ENCODE measurements around the gene ULK4. TPM values are rescaled to one million over a fixed set of nuclear protein-coding genes. Genes with fewer than 3 reads are reported as not detected.

ULK4 gene
- polyA plus RNA-seq, 1 of the 3 experiments (the other 2 are of a cell fraction) = 6.2 TPM

- TF ChIP-seq CTCF (IDR thresholded peaks at IDR 0.05) = no peak
- no peak for TF ChIP-seq ZBTB33 (IDR thresholded peaks at IDR 0.05; ENCODE audit: borderline replicate concordance, low read depth)
Observed at GRCh38 chr3:41708176-41708575, 253.7 kb downstream of the ULK4 start (continued).

- Histone ChIP-seq H3K4me2 (no peak overlapping the region), H3K4me1 (ENCODE audit: control insufficient read depth in 1 of 2, insufficient read depth in 2 of 2, low read depth in 1 of 2, low read length in 1 of 2) (0 out of 4 replicates have a peak, but pooled peaks cover 0 to 7% of the 10 kb centered on the region in 2 experiments), H3K9me2 (no peaks in the 10 kb centered on the region), H3K27me3 (ENCODE audit: insufficient read depth) (no peaks in the 10 kb centered on the region), H3F3A (replicated peaks; ENCODE audit: insufficient read depth) (no peaks in the 10 kb centered on the region), H3K9me3 (no peaks in the 10 kb centered on the region), H3K9ac (no peak overlapping the region), H2AFZ (ENCODE audit: low read depth) (no peak overlapping the region), H3K79me2 (ENCODE audit: insufficient read depth) (no peaks in the 10 kb centered on the region), H3K36me3 (replicated peaks in 1 of 2; ENCODE audit: control insufficient read depth in 1 of 2, insufficient read depth in 2 of 2, low read length in 1 of 2) (no peaks in the 10 kb centered on the region), H3K4me3 (ENCODE audit: low read depth in 2 of 2, low read length in 1 of 2) (no peak overlapping the region), H4K20me1 (ENCODE audit: insufficient read depth) (no peaks in the 10 kb centered on the region), H3K27ac (ENCODE audit: low read depth in 2 of 2, low read length in 1 of 2) (no peak overlapping the region)
- ChIA-PET CTCF (no interaction called here), POLR2A (no interaction called here)
- DNase-seq = no peak
- WGBS (ENCODE audit: low lambda C conversion rate) = 97% methylated on average over 7 of the region's 7 CpGs
- TF ChIP-seq GATA2 (CRISPR knock-in tag; IDR thresholded peaks at IDR 0.05) (no peak), JUND (IDR thresholded peaks at IDR 0.05) (no peak), IRF3 (IDR thresholded peaks at IDR 0.05; ENCODE audit: low read depth, low read length) (no peak), MXI1 (IDR thresholded peaks at IDR 0.05; ENCODE audit: low read depth, low read length) (no peak), FOXM1 (IDR thresholded peaks at IDR 0.05; ENCODE audit: low read depth) (no peak), SMC3 (IDR thresholded peaks at IDR 0.05; ENCODE audit: low read depth, low read length) (no peak), TAF1 (IDR thresholded peaks at IDR 0.05; ENCODE audit: borderline replicate concordance, low read depth, low read length) (no peak), ELF1 (IDR thresholded peaks at IDR 0.05) (no peak), EP300 (IDR thresholded peaks at IDR 0.05; ENCODE audit: borderline replicate concordance in 1 of 2, low read depth in 1 of 2, low read length in 1 of 2) (no peak), TEAD4 (IDR thresholded peaks at IDR 0.05; ENCODE audit: borderline replicate concordance, insufficient read depth) (no peak), USF1 (IDR thresholded peaks at IDR 0.05; ENCODE audit: borderline replicate concordance, low read depth) (no peak)
Observed at GRCh38 chr3:41705893-41706292, 256.0 kb downstream of the ULK4 start.
